Testis (tissue), 2 donors: ENCODE results near the gene RNASEH2B.

Experiments used
- CTCF ChIP-seq, 3 experiments: fragments of 450-650 bp in 2 of 3; fragments of 200-600 bp in 1 of 3; sonication (generic) in 1 of 3; IDR thresholded peaks; one replicate each; pipeline ENCODE4 v1.5.1; 2016 to 2019; ENCODE audit warnings: antibody characterized with exemption in 3 of 3, mild to moderate bottlenecking in 2 of 3, moderate library complexity in 1 of 3
- POLR2A ChIP-seq: fragments of 450-650 bp; IDR thresholded peaks from one replicate; pipeline ENCODE4 v1.6.1; 2017; ENCODE audit warnings: antibody characterized with exemption, mild to moderate bottlenecking, moderate library complexity

- TF ChIP-seq CTCF (IDR thresholded peaks at IDR 0.05) (no peak), POLR2A (no peak)
Observed at GRCh38 chr13:50969691-50970090, 60.1 kb downstream of the RNASEH2B start.
